ENCODE measurements around the gene DSCAM. TPM values are rescaled to one million over a fixed set of nuclear protein-coding genes. Genes with fewer than 3 reads are reported as not detected.

Gene DSCAM
- total RNA-seq, 1 donor from 2014 or later = not detected

GRCh38 chr21:40356644-40357043 lies 490.3 kb downstream of the DSCAM start:
- Histone ChIP-seq H3K4me3 (no peak overlapping the region), H3K36me3 (no peaks in the 10 kb centered on the region), H3K4me1 (no peaks in the 10 kb centered on the region), H3K27me3 (no peaks in the 10 kb centered on the region), H3K9me3 (no peaks in the 10 kb centered on the region), H3K27ac (no peak overlapping the region)
- intact Hi-C loops (cut with DNase I) = no loop called here
- TF ChIP-seq, protein P1, sequence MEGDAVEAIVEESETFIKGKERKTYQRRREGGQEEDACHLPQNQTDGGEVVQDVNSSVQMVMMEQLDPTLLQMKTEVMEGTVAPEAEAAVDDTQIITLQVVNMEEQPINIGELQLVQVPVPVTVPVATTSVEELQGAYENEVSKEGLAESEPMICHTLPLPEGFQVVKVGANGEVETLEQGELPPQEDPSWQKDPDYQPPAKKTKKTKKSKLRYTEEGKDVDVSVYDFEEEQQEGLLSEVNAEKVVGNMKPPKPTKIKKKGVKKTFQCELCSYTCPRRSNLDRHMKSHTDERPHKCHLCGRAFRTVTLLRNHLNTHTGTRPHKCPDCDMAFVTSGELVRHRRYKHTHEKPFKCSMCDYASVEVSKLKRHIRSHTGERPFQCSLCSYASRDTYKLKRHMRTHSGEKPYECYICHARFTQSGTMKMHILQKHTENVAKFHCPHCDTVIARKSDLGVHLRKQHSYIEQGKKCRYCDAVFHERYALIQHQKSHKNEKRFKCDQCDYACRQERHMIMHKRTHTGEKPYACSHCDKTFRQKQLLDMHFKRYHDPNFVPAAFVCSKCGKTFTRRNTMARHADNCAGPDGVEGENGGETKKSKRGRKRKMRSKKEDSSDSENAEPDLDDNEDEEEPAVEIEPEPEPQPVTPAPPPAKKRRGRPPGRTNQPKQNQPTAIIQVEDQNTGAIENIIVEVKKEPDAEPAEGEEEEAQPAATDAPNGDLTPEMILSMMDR (IDR thresholded peaks at IDR 0.05) = no peak
- DNase-seq (ENCODE audit: low spot score in 2 of 2) = no peak

DNA sequence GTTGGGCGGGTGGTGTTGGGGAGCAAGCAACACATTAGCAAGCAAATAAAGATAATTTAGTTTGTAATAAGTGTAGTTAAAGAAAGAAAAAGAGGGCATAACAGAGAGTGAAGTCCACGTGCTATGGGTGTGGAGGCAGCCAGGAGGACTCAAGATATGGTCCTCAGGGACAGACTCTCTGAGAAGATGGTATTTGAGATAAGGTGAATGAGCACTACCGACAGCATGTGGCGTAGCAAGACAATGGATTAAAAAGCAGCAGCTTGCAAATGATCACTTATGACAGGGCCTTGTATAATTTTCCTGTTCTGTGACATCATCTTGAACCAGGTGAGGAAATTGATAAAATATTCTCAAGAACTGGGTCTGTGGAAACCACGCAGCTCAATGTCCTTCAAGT lies 491.9 kb downstream of the DSCAM start:
- no peaks in the 10 kb centered on the region for H3K36me3 ChIP-seq
- intact Hi-C loops (cut with DNase I) = no loop called here
- H3K27me3 ChIP-seq = no peaks in the 10 kb centered on the region
- DNase-seq (ENCODE audit: low spot score in 2 of 2) = no peak
- TF ChIP-seq, protein P1 (IDR thresholded peaks at IDR 0.05) = no peak
- H3K4me3 ChIP-seq = no peak overlapping the region
- H3K27ac ChIP-seq = no peak overlapping the region
- no peaks in the 10 kb centered on the region for H3K4me1 ChIP-seq
- no peaks in the 10 kb centered on the region for H3K9me3 ChIP-seq

GRCh38 chr21:40351006-40351405 lies 496.0 kb downstream of the DSCAM start:
- no peaks in the 10 kb centered on the region for H3K4me1 ChIP-seq
- no peaks in the 10 kb centered on the region for H3K27me3 ChIP-seq
- no peak overlapping the region for H3K4me3 ChIP-seq
- intact Hi-C loops (cut with DNase I) = no loop called here
- H3K9me3 ChIP-seq = no peaks in the 10 kb centered on the region
- DNase-seq (ENCODE audit: low spot score in 2 of 2) = no peak
- TF ChIP-seq, protein P1 (IDR thresholded peaks at IDR 0.05) = no peak
- no peak overlapping the region for H3K27ac ChIP-seq
- no peaks in the 10 kb centered on the region for H3K36me3 ChIP-seq

GRCh38 chr21:40349591-40349990 lies 497.4 kb downstream of the DSCAM start:
- no peaks in the 10 kb centered on the region for H3K27me3 ChIP-seq
- TF ChIP-seq, protein P1 (IDR thresholded peaks at IDR 0.05) = no peak
- no peak for DNase-seq (ENCODE audit: low spot score in 2 of 2)
- no peak overlapping the region for H3K27ac ChIP-seq
- no peaks in the 10 kb centered on the region for H3K9me3 ChIP-seq
- no peaks in the 10 kb centered on the region for H3K36me3 ChIP-seq
- intact Hi-C loops (cut with DNase I) = no loop called here
- no peak overlapping the region for H3K4me3 ChIP-seq
- no peaks in the 10 kb centered on the region for H3K4me1 ChIP-seq

GRCh38 chr21:40345711-40346321 lies 501.1 kb downstream of the DSCAM start:
- no peaks in the 10 kb centered on the region for H3K27me3 ChIP-seq
- H3K27ac ChIP-seq = no peak overlapping the region
- H3K9me3 ChIP-seq = no peaks in the 10 kb centered on the region
- intact Hi-C loops (cut with DNase I) = no loop called here
- H3K4me1 ChIP-seq = no peaks in the 10 kb centered on the region
- no peak overlapping the region for H3K4me3 ChIP-seq
- no peak for DNase-seq (ENCODE audit: low spot score in 2 of 2)
- TF ChIP-seq, protein P1 (IDR thresholded peaks at IDR 0.05) = no peak
- no peaks in the 10 kb centered on the region for H3K36me3 ChIP-seq

DNA sequence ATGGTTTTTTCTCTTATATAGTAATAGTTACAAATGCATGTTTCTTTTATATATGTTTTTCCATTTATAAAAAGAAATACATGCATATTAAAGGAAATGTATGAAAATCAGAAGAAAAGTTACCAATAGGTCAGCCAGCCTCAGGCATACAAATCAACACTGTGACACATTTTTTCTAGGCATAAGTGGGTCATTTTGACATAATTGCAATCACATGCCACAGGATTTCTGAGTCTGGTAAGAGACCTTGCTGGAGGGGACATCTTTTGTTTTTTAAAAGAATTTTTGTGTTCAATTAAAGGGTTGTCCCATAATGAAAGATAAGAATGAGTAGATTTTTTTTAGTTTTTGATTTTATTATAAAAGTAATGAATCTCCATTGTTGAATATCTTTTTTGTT lies 506.6 kb downstream of the DSCAM start:
- Histone ChIP-seq H3K9me3 (no peaks in the 10 kb centered on the region), H3K27ac (no peak overlapping the region), H3K27me3 (no peaks in the 10 kb centered on the region), H3K36me3 (no peaks in the 10 kb centered on the region), H3K4me3 (no peak overlapping the region), H3K4me1 (no peaks in the 10 kb centered on the region)
- TF ChIP-seq, protein P1 (IDR thresholded peaks at IDR 0.05) = no peak
- DNase-seq (ENCODE audit: low spot score in 2 of 2) = no peak
- intact Hi-C loops (cut with DNase I) = no loop called here
